ENCODE measurements around the gene C10orf67. TPM values are rescaled to one million over a fixed set of nuclear protein-coding genes. Genes with fewer than 3 reads are reported as not detected.

C10orf67 gene
- total and polyA plus RNA-seq, 11 donors, result 0.12 to 1.00 (median 0.43) TPM

DNA sequence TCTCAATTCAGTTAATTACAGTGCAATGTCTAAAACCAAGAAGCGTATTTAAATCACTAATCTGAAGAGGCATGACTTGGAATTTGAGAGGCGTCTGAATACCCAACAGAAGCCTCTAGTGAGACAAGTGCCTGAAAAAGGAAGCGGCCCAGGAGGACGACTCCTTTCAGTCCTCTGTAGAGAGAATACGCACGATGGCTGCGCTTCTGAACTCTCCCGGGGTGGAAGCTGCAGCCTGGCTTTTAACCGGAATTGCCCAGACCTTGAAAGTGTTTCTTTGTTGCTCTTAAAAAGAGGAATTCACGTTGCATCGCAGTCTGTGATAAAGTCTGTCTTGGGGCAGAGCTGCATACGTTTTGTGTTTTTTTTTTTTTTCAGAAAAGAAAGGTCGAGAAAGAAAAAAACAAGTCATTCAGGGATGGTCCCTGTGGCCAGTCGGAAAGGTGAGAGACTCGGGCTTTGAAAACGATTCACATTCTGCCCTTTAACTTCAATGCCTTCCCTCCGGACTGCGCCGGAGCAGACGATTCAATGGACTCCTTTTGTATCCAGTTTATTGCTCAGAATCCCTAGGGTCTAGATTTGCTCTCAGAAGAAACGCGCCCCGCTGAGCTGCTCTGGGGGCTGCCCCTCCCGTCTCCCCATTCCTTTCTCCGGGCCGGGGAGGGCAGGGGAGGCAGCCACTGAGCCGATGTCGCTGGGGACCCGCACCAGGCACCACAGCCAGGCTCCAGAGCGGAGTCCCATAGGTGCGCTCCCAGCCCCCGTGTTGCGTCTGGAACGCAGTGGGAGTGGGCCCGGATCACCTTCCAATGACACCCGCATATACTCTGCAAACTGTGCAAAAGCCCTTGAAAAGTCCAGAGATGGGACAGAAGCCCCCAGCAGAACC is 153.5 kb downstream of the C10orf67 start:
- peaks cover 48 to 95% (median 60%) of the 10 kb centered on the region in 9 donors for H3K27me3 ChIP-seq
- H3K9me3 ChIP-seq, result no peaks in the 10 kb centered on the region
- ATAC-seq (no peak), DNase-seq (no peak)
- no peaks in the 10 kb centered on the region for H3K36me3 ChIP-seq
- H3K4me3 ChIP-seq, result no peak overlapping the region
- no peak overlapping the region for H3K27ac ChIP-seq
- TF ChIP-seq, protein P1, sequence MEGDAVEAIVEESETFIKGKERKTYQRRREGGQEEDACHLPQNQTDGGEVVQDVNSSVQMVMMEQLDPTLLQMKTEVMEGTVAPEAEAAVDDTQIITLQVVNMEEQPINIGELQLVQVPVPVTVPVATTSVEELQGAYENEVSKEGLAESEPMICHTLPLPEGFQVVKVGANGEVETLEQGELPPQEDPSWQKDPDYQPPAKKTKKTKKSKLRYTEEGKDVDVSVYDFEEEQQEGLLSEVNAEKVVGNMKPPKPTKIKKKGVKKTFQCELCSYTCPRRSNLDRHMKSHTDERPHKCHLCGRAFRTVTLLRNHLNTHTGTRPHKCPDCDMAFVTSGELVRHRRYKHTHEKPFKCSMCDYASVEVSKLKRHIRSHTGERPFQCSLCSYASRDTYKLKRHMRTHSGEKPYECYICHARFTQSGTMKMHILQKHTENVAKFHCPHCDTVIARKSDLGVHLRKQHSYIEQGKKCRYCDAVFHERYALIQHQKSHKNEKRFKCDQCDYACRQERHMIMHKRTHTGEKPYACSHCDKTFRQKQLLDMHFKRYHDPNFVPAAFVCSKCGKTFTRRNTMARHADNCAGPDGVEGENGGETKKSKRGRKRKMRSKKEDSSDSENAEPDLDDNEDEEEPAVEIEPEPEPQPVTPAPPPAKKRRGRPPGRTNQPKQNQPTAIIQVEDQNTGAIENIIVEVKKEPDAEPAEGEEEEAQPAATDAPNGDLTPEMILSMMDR (IDR thresholded peaks at IDR 0.05), result no peak
- no peak for TF ChIP-seq POLR2A (IDR thresholded peaks at IDR 0.05)
- peaks cover 0 to 34% (median 6%) of the 10 kb centered on the region in 12 donors for H3K4me1 ChIP-seq
- WGBS, 4 donors, result 1 to 3% (median 2%) methylated on average over 34 to 36 of the region's 36 CpGs
- intact Hi-C loops (cut with DNase I), result no loop called here

- Histone ChIP-seq H3K27me3 (peaks cover 31 to 95% (median 43%) of the 10 kb centered on the region in 9 donors), H3K9me3 (no peaks in the 10 kb centered on the region), H3K36me3 (no peaks in the 10 kb centered on the region), H3K27ac (no peak overlapping the region), H3K4me3 (no peak overlapping the region), H3K4me1 (peaks cover 0 to 21% (median 0%) of the 10 kb centered on the region in 12 donors)
- intact Hi-C loops (cut with DNase I), result no loop called here
- WGBS, 4 donors, result 11 to 18% (median 14%) methylated on average over 5 of the region's 5 CpGs
- DNase-seq (no peak), ATAC-seq (no peak)
- TF ChIP-seq POLR2A (IDR thresholded peaks at IDR 0.05), result no peak
- TF ChIP-seq, protein P1 (IDR thresholded peaks at IDR 0.05), result no peak
Observed at GRCh38 chr10:23189024-23189423, 155.6 kb downstream of the C10orf67 start.

GRCh38 chr10:23187155-23187554 is 157.4 kb downstream of the C10orf67 start:
- H3K36me3 ChIP-seq, result no peaks in the 10 kb centered on the region
- DNase-seq (no peak), ATAC-seq (no peak)
- intact Hi-C loops (cut with DNase I), result no loop called here
- no peak overlapping the region for H3K27ac ChIP-seq
- H3K9me3 ChIP-seq, result no peaks in the 10 kb centered on the region
- peaks cover 15 to 95% (median 36%) of the 10 kb centered on the region in 9 donors for H3K27me3 ChIP-seq
- WGBS, 4 donors, result 68 to 84% (median 76%) methylated on average over 1 of the region's 1 CpG
- H3K4me3 ChIP-seq, result no peak overlapping the region
- TF ChIP-seq POLR2A (IDR thresholded peaks at IDR 0.05), result no peak
- peaks cover 0 to 9% (median 0%) of the 10 kb centered on the region in 12 donors for H3K4me1 ChIP-seq

- Histone ChIP-seq H3K4me3 (no peak overlapping the region), H3K27me3 (peaks cover 11 to 95% (median 32%) of the 10 kb centered on the region in 9 donors), H3K27ac (no peak overlapping the region), H3K4me1 (peaks cover 0 to 5% (median 0%) of the 10 kb centered on the region in 12 donors), H3K36me3 (no peaks in the 10 kb centered on the region), H3K9me3 (no peaks in the 10 kb centered on the region)
- WGBS, 4 donors, result 23 to 34% (median 25%) methylated on average over 5 of the region's 5 CpGs
- TF ChIP-seq, protein P1 (IDR thresholded peaks at IDR 0.05), result no peak
- TF ChIP-seq POLR2A (IDR thresholded peaks at IDR 0.05), result no peak
- no peak for ATAC-seq
- intact Hi-C loops (cut with DNase I), result no loop called here
- DNase-seq, result no peak
Observed at GRCh38 chr10:23186697-23187096, 157.9 kb downstream of the C10orf67 start.
